ENCODE data around the gene CACFD1.

The CACFD1 gene

GRCh38 chr9:133494636-133495326 lies 35.0 kb downstream of the CACFD1 start:
- no peak for DNase-seq (ENCODE audit: extremely low spot score)
- TF ChIP-seq LEF1 (IDR thresholded peaks at IDR 0.05; ENCODE audit: borderline replicate concordance): no peak
- no peak for TF ChIP-seq TARDBP (IDR thresholded peaks at IDR 0.05)
- no peak for TF ChIP-seq NFRKB (IDR thresholded peaks at IDR 0.05)
- no peak for TF ChIP-seq ZNF384 (IDR thresholded peaks at IDR 0.05)
- TF ChIP-seq FOXM1 (IDR thresholded peaks at IDR 0.05; ENCODE audit: borderline replicate concordance): no peak
- no peak for TF ChIP-seq FOXA1 (IDR thresholded peaks at IDR 0.05)
- TF ChIP-seq SP1 (IDR thresholded peaks at IDR 0.05): no peak
- TF ChIP-seq BHLHE40 (IDR thresholded peaks at IDR 0.05; ENCODE audit: borderline replicate concordance): no peak
- no peak for TF ChIP-seq ELF4 (IDR thresholded peaks at IDR 0.05)
- TF ChIP-seq PKNOX1 (IDR thresholded peaks at IDR 0.05): no peak
- CTCF ChIA-PET: interaction anchor here (1.5 kb wide), 1 partner anchor 8 kb away, joined by 5 read pairs; no protein-coding TSS in a partner anchor
- POLR2A ChIA-PET: no interaction called here

GRCh38 chr9:133495327-133496293 lies 35.8 kb downstream of the CACFD1 start:
- ChIA-PET POLR2A (interaction anchor here (1.4 kb wide), 1 partner anchor 17 kb away, joined by 3 read pairs; the partner anchor contains the start of gene SLC2A6), CTCF (interaction anchor here (1.5 kb wide), 1 partner anchor 9 kb away, joined by 5 read pairs; no protein-coding TSS in a partner anchor)
- no peak for TF ChIP-seq SP1 (IDR thresholded peaks at IDR 0.05)
- no peak for TF ChIP-seq FOXK2 (IDR thresholded peaks at IDR 0.05)
- no peak for TF ChIP-seq FOXA1 (IDR thresholded peaks at IDR 0.05)
- TF ChIP-seq TARDBP (IDR thresholded peaks at IDR 0.05): 0 out of 2 replicates have a peak, but pooled peaks have one; percentile 47
- no peak for TF ChIP-seq FOXM1 (IDR thresholded peaks at IDR 0.05; ENCODE audit: borderline replicate concordance)
- DNase-seq (ENCODE audit: extremely low spot score): no peak

- ChIA-PET CTCF (no interaction called here), POLR2A (interaction anchor here (1.4 kb wide), 1 partner anchor 18 kb away, joined by 3 read pairs; the partner anchor contains the start of gene SLC2A6)
- TF ChIP-seq NFRKB (IDR thresholded peaks at IDR 0.05) (no peak), FOXK2 (IDR thresholded peaks at IDR 0.05) (no peak), SP1 (IDR thresholded peaks at IDR 0.05) (no peak), ELF4 (IDR thresholded peaks at IDR 0.05) (no peak), ZNF384 (IDR thresholded peaks at IDR 0.05) (no peak), FOXA1 (IDR thresholded peaks at IDR 0.05) (no peak), FOXM1 (IDR thresholded peaks at IDR 0.05; ENCODE audit: borderline replicate concordance) (no peak), SUZ12 (IDR thresholded peaks at IDR 0.05) (no peak), ARNT (IDR thresholded peaks at IDR 0.05) (no peak), HDGF (IDR thresholded peaks at IDR 0.05; ENCODE audit: borderline replicate concordance) (no peak), PKNOX1 (IDR thresholded peaks at IDR 0.05) (no peak), LEF1 (IDR thresholded peaks at IDR 0.05; ENCODE audit: borderline replicate concordance) (no peak), CTBP1 (IDR thresholded peaks at IDR 0.05; ENCODE audit: borderline replicate concordance) (no peak), L3MBTL2 (conservative IDR thresholded peaks at IDR 0.05) (no peak), BHLHE40 (IDR thresholded peaks at IDR 0.05; ENCODE audit: borderline replicate concordance) (no peak), TARDBP (IDR thresholded peaks at IDR 0.05) (no peak)
- no peak for DNase-seq (ENCODE audit: extremely low spot score)
Observed at GRCh38 chr9:133496861-133497842, 37.4 kb downstream of the CACFD1 start.

- POLR2A ChIA-PET: no interaction called here
- no peak for DNase-seq (ENCODE audit: extremely low spot score)
- no peak for TF ChIP-seq ELF4 (IDR thresholded peaks at IDR 0.05)
- no peak for TF ChIP-seq PKNOX1 (IDR thresholded peaks at IDR 0.05)
- no peak for TF ChIP-seq FOXM1 (IDR thresholded peaks at IDR 0.05; ENCODE audit: borderline replicate concordance)
- no peak for TF ChIP-seq SUZ12 (IDR thresholded peaks at IDR 0.05)
- no peak for TF ChIP-seq BHLHE40 (IDR thresholded peaks at IDR 0.05; ENCODE audit: borderline replicate concordance)
- TF ChIP-seq SP1 (IDR thresholded peaks at IDR 0.05): no peak
- no peak for TF ChIP-seq L3MBTL2 (conservative IDR thresholded peaks at IDR 0.05)
- TF ChIP-seq HDGF (IDR thresholded peaks at IDR 0.05; ENCODE audit: borderline replicate concordance): no peak
- no peak for TF ChIP-seq FOXA1 (IDR thresholded peaks at IDR 0.05)
- no peak for TF ChIP-seq ZNF384 (IDR thresholded peaks at IDR 0.05)
- CTCF ChIA-PET: no interaction called here
Observed at GRCh38 chr9:133499132-133499891, 39.5 kb downstream of the CACFD1 start.

All from HEK293T (cell line).